IPS-NIHi7 (cell line): ENCODE data around the gene RTL10.
"Not testable (repeated sequence)": the region's sequence is repeated elsewhere in the genome, so short reads cannot be mapped to it uniquely, and the experiment has no call there.

Experiments used
- DNase-seq: peaks from one replicate; pipeline ENCODE4 v3.0.0; 2012; ENCODE audit warnings: mixed read lengths; ENCODE audit errors: extremely low spot score

Gene RTL10

DNA sequence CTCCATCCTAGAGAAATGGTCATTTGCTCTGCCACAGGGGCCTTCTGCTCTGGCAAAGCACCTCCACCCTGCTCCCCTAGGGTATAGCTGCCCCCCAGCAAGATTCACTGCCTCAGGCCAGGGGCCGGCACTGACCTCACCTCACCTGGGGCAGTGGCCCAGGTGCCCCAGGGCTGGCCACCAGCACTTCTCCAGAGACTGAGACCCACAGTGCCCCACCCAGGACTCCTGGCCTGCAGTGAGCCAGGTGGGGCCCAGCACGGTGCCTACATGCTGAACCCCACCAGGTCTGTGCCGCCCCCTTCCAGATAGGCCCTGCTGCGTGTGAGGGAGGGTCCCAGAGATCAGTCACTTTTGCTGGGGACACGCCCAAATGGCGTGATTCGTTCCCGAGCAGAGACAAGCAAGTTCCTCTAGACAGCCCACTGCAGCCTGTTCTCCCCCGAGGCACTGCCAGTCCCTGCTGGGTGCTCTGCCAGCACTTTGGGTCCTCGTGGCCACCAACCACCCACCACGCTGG lies 10.8 kb downstream of the RTL10 start:
- DNase-seq, result no peak

DNA sequence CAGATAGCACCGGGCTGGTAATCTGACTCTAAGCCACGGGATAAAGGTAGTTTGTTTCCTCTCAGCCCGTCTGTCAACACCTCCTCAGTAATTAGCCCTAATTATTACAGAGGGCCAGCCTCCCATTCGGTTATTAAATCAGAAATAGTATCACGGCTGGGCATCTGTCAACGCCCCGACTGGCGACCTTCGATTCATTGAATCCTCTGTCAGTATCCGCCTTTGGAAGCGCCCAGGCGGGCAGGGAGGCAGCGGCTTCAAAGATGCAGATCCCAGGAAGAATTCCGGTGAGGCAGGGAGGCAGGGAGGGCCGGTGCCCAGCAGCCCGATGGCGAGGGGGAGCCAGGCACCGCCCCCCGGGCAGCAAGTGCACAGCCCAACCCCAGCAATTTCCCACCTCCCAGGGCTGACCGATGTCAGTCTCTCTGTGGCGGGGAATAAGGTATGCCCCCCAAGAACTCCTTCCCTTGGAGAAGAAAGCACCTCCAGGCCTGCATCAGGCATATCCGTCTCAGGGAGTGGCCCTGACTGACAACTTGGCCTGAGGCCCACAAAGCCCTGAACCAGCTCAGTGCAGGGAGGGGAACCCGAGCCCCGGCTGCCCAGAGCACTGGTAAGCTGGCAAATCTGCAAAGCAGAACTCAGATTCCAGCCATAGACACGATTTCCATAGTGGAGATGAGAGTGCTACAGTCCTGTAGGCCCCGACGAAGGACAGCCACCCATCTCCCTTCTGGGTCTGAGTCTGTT lies 11.4 kb downstream of the RTL10 start:
- no peak for DNase-seq

DNA sequence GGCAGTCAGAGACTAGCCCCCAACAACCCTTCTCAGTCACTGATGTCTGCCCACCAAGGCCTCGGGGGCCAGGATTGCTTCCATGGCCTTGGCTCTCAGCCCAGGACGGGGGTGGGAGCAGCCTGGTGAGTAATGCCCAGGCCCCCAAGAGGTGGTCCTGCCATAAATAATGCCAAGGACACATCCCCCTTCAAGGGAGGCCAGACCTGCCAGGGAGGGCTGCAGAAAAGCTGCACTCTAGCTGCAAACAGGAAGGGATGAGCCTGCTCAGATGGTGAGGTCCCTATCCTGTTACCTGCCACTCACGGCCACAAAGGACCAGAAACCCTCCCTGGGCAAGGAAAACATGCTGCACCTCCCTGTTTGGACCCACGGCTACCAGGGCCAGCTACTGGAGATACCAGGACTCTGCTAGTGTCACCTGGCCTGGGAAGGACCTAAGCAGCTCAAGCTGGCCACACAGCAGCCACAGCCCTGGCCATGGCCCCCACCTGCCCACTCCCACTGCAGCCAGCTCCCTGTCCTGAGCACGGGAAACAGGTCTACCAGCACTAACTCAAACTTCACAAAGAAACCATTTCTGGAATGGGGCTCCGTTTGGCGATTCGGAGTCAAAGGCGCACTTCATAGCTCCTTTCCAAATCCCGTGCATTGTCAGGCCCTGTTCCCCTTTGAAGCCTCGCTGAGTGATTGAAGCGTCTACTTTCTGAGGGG lies 12.1 kb downstream of the RTL10 start:
- no peak for DNase-seq

DNA sequence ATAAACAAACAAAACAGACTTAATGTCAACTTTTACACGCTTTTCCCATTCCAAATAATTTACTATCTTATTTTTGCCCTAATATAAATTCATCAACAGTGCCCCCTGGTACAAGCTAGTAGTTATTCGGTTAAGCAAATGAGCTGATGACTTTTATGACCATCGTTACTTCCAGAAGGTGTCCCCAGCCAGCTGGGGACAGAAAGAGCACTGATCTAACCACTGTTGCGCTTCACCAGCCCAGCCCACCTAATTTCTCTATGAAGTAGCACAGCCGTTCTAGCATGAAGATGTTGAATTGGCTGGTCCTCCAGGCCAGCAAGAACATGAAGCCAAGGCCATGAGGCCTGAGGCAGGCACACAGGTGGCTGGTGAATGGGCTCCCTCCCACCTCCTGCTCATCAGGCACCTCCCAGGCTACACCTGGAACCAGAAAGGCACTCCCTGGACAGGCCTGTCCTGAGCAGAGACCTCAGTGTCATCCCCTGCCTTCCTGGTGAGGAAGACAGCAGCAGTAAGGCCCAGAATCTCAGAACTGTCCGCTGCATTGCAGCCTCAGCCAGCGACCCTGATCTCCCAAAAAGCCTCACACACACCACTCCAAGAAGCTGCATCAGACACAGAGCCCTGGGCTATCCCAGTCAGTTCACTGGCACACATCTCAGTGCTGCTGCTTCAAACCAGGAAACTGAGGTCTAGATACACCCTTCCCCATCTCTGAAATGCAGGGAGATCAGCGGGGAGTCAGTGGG lies 12.9 kb downstream of the RTL10 start:
- DNase-seq, result no peak

DNA sequence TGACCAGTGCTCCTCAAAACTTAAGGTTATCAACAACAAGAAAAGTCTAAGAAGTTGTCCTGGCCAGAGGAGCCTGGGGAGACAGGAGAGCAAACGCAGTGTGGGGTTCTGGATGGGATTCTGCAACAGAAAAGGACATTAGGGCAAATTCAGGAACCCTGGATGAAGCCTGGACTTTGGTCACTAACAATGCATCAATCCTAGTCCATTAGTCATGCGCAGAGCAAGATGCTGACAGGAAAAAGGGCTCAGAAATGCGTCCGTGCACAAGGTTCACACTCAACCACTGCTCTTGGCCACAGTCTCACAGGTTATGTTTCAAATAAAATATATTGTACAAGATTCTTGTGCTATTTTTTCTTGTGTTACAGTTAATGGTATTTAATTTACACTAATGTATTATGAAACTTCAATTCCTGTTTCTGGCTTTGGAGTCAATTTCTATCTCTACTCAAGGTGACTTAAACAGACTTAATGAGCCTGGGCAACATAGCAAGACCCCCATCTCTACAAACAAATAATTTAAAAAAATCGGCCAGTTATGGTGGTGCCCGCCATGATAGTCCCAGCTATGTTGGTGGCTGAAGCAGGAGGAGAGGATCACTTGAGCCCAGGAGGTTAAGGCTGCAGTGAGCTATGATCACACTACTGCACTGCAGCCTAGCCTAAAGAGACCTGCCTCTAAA lies 13.6 kb downstream of the RTL10 start:
- DNase-seq, result no peak

DNA sequence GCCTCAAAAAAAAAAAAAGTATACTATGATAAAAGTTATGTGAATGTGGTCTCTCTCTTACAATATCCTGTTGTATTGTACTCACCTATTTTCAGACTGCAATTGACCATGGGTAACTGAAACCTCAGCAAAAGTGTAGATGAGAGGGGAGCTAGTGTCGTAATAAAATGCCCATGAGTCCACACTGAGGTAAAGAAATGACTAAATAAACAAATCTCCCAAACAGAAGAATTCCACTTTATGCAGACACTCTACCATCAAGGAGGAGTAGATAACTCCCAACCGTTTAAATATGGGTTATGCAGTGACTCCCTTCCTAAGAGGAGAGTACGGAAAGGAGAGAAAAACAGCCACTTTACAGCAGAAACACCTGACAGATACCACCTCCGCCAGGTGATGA lies 14.6 kb downstream of the RTL10 start:
- no peak for DNase-seq

DNA sequence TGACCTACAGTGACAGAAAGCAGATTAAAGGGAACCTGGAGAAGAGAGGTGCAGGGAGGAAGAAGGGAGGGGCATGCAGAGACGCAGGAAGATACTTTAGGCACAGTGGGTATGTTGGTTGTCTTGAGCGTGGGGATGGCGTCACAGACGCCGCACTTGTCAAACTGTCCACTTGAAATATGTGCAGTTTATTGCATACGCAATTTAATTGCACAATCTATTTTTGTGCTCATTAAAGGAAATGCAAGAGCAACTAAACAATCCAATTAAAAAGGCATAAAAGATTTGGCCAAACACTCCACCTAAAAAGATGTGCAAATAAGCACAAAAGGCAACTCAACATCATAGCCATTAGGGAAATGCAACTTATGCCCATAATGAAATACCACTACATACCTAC lies 16.8 kb downstream of the RTL10 start:
- no peak for DNase-seq

DNA sequence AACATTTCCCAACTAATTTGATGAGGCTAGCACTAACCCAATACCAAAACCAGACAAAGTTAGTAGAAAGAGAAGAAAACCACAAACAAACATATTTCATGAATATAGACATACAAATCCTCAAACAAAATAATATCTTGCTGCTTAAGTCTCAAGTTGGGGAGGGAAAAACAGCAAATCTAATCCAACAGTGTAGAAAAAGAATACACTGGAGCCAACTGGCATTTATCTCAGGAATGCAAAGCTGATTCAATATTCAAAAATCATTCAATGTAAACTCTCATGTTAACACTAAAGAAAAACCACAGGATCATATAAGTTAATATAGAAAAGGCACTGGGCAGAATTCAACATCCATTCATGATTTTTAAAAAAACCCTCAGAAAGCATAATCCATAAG lies 18.2 kb downstream of the RTL10 start:
- DNase-seq, result no peak

DNA sequence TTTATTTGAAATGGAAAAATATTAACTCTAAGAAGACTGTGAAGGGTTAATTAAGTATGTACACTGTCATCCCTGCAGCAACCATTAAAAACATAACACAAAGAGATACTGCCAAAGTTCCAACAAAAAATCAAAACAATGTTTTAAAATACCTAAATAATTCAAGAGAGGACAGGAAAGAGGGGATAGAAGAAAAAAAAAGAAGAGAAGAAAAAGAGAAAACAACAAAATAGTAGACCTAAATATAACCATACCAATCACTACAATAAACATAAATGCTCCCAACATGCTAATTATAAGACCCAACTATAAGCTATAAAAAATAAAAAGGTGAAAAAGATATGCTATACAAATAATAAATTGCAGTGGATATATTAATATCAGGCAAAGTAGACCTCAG lies 20.1 kb downstream of the RTL10 start:
- DNase-seq, result no peak

DNA sequence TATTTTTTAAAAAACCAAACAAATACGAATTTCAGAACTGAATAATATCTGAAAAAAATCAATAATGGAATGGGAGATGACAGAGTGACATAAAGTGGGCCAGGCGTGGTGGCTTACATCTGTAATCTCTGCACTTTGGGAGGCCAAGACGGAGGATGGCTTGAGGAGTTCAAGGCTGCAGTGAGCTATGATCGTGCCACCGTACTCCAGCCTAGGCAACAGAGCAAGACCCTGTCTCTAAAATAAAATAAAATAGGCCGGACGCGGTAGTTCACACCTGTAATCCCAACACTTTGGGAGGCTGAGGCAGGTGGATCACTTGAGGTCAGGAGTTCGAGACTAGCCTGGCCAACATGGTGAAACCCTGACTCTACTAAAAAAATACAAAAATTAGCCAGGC lies 21.3 kb downstream of the RTL10 start:
- not testable (repeated sequence) for DNase-seq

DNA sequence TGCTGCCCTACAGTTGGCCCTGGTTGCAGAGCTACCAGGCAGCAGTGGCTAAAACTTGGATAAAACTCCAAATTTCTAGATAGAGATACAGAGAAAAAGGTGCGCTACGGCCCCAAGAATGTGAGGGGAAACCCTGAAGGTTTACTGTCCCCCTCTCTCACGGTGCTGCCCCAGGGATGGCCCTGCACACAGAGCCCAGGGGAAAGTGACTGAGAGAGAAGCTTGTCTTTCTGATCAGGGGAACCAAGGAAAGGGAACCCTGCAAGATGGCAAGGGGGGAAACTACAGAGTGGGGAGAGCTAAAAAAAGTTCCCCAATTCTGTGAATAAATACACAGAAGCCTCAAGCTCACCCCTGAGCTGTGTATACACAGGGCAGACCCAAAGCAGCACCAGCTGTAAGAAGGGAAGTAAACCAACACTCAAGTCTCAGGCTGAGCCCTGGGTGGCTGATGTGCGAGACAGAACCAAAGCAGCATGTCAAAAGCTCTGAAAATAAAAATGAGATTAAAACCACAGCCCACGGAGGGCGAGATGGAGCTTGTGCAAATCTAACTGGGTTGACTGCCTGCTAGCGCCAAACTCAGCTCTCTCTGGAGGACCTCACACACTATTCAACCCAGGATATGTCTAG lies 22.1 kb downstream of the RTL10 start:
- no peak for DNase-seq

DNA sequence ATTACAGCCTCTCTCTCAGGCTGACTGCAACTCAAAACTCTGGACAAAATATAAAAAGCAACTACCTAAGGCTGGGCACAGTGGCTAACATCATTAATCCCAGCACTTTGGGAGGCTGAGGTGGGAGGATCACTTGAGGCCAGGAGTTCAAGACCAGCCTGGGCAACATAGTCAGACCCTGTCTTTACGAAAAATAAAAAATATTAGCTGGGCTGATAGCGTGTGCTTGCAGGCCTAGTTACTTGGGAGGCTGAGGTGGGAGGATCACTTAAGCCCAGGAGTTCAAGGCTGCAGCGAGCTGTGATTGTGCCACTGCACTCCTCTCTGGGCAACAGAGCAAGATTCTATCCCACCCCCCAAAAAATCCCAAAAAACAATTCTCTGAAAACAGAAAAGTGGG lies 22.7 kb downstream of the RTL10 start:
- DNase-seq, result not testable (repeated sequence)

DNA sequence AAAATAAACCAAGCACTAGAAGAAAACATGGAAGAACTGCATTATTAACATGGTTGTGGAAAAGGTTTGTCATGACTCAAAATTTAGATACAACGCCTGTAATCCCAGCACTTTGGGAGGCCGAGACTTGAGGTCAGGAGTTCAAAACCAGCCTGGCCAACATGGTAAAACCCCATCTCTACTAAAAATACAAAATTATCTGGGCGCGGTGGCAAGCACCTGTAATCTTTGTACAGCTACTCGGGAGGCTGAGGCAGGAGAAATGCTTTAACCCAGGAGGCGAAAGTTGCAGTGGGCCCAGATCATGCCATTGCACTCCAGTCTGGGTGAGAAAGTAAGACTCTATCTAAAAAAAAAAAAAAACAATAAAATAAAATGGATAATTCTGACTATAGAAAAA lies 23.7 kb downstream of the RTL10 start:
- DNase-seq, result no peak

DNA sequence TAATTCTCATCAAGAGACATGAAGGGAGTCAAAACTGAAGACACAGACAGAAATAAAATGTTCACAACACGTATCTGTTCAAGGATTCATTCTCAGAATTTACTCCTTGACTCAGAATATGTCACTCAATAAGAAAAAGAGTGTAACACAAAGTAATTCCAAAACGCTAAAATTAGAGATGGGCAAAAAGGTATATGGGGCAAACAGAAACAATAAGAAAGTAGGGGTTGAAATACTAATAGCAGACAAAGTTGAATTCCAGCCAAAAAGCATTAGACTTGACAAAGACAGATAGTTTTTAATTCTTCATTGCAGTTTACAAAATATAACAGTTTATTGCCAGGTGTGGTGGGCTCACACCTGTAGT lies 26.7 kb downstream of the RTL10 start:
- no peak for DNase-seq

DNA sequence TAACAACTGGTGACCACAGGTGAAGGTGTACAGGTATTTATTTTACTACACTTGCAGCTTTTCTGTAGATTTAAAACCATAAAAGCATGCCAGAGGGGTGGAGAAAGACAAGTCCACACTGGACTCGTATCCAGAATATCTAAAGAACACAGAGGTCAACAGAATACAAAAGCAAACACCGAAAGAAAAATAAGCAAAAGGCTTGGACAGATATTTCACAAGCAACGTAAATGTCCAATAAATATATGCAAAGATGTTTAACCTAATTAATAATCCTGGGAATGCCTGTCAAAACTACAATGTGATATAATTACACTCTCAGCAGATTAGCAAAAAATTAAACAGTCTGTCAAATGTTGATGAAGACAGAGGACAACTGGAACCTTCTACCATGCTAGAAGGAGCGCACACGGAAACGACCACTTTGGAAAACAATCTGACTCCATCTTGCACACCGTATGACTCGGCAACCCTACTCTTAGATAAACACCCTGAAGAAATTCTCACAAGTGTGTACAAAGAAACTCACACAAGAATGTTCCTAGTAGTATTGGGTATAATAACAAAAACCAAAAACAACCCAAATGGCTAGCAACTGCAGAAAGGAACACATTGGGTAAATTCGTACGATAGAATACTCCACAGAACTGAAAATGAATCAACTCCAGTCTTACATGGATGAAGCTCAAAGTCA lies 27.2 kb downstream of the RTL10 start:
- DNase-seq, result no peak

DNA sequence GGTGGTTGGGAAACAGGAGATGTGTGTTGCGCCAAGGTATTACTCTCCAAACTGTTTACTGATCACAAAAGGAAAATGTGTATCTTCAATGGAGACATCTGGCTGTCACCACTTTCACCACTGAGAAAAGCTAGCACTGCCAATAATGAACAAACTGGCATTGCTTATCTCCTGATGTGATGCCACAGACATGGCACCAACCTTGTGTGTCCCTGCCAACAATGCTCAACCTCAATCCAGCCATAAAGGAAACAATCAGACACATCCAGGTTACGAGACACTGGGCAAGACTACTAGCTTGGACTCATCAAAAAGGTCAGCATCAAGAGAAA lies 28.1 kb downstream of the RTL10 start:
- no peak for DNase-seq

DNA sequence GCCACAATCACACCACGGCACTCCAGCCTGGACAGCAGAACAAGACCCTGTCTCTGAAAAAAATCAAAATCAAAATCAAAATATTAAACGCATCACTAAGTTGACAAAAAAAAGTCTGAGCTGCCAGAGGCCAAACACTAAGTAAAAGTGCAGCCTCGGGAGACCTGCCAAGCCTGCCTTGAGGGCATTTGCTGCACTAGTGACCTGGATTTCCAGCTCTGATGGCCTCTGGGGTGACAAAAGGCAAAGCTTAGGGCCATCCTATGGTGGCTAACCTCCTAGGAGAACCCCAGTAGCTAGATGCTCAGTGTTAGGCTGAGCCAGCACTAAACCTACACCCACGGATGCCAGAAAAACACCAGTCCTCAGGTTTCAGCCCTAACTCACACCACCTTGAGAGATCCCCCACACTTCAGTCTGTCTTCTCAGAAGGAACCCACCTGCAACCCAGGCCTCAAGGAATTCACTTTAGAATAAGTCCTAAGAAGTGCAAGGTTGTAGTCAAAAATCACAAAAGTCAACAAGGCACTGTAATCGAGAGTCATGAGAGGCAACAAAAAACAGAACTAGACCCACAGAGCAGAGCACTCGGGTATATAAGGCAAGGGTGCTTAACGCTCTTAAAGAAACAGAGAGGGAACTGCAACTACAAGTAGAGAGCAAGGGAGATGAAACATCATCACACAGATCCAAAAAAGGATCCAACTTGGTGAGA lies 28.6 kb downstream of the RTL10 start:
- DNase-seq, result no peak

DNA sequence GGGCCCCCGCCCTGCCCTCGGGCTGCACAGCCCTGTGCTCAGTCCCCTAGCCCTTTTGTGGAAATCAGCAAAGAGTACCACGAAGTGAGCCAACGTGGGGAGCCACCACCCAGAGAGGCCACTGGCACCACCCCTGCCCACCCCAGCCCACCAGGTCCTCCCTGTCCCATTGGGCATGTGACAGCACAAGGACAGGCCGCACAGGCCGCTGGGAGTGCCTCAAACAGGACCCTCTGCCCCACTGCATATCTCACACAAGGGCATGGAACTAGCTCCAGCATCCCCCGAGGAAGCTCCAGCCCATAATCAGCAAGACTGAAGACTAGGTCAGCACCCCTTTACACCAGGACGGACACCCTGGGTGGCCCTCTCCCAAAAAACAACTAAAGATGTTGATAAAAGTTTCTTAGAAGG lies 29.7 kb downstream of the RTL10 start:
- no peak for DNase-seq

DNA sequence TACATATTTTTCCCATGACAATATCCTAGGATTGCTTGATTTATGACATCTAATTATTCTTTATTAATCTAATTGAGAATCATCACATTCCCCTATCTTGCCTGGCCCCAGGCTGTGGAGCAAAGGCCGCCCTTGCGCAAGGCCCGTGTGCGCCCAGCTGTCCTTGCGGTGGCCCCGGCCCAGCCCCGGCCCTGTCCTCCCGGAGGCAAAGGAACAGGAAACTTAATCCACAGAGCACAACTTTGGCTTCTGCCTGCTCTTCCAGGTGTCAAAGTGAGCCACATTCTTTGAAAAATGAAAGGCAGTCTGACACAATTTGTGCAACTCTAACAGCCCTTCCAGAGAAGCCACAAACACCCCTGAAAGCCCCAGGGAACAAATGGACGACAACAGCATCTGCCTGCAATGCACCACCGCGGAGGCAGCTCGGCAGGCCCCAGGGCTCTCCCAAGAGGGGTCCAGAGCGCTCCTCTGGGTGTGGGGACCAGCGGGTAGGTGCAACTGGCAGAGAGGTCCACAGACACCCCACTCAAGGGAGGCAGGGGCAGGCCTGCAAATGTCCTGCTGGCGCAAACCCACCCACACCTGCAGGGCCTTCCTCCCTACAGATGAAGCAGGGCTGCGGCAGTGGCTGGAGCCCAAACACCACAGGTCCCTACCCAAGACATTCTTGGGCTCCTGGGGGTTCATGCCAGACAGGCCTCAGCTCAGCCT lies 30.3 kb downstream of the RTL10 start:
- no peak for DNase-seq

DNA sequence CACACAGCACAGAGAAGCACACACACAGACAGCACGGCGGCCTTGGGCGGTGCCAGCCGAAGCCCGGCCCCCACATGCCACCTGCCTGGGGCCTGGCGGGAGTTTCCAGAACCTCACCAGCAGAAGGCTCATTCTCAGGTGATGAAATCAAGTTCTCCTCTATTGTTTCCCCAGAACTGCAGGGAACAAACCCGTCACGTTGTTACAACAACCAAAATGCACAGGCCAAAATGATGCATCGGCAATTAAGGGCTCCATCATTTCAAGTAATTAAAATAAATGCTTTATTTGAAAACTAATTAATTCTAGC lies 30.8 kb downstream of the RTL10 start:
- no peak for DNase-seq
